B cell (primary cell): ENCODE results near the gene ERC1.

ENCODE experiments used
- EZH2 ChIP-seq: IDR thresholded peaks from 2 replicates; pipeline ENCODE4 v1.6.1; 2012; ENCODE audit warnings: borderline replicate concordance, low read depth, mild to moderate bottlenecking, moderate library complexity, low read length; ENCODE audit not compliant: insufficient read depth, poor library complexity, severe bottlenecking
- TF ChIP-seq, protein P1 (sequence below): fragments of 200-600 bp; IDR thresholded peaks from one replicate; pipeline ENCODE4 v1.8.0; 2022; ENCODE audit warnings: antibody characterized with exemption, mild to moderate bottlenecking

GRCh38 chr12:1540690-1541089 lies 549.7 kb downstream of the ERC1 start:
- TF ChIP-seq, protein P1, sequence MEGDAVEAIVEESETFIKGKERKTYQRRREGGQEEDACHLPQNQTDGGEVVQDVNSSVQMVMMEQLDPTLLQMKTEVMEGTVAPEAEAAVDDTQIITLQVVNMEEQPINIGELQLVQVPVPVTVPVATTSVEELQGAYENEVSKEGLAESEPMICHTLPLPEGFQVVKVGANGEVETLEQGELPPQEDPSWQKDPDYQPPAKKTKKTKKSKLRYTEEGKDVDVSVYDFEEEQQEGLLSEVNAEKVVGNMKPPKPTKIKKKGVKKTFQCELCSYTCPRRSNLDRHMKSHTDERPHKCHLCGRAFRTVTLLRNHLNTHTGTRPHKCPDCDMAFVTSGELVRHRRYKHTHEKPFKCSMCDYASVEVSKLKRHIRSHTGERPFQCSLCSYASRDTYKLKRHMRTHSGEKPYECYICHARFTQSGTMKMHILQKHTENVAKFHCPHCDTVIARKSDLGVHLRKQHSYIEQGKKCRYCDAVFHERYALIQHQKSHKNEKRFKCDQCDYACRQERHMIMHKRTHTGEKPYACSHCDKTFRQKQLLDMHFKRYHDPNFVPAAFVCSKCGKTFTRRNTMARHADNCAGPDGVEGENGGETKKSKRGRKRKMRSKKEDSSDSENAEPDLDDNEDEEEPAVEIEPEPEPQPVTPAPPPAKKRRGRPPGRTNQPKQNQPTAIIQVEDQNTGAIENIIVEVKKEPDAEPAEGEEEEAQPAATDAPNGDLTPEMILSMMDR: no peak
- no peak for TF ChIP-seq EZH2
